Astrocyte of the cerebellum (primary cell): ENCODE data around the gene FOXL2.

Experiments
- DNase-seq: peaks from one replicate; pipeline ENCODE4 v3.0.0-alpha.2; 2011; ENCODE audit warnings: low read depth
- H3K4me3 ChIP-seq: 2 replicates; pipeline ENCODE4 v1.5.1; 2011; ENCODE audit warnings: mild to moderate bottlenecking, low read depth, low read length, moderate library complexity
- in situ Hi-C: cut with HindIII; loops from 2 replicates; pipeline ENCODE4 v1.10.0; 2017; ENCODE audit warnings: low sequenced_read_pairs
- TF ChIP-seq, protein P1 (sequence below): IDR thresholded peaks from 2 replicates; pipeline ENCODE4 v1.5.1; 2012; ENCODE audit warnings: low read length, low read depth, moderate library complexity, mild to moderate bottlenecking; ENCODE audit errors: missing control alignments

FOXL2 gene

DNA sequence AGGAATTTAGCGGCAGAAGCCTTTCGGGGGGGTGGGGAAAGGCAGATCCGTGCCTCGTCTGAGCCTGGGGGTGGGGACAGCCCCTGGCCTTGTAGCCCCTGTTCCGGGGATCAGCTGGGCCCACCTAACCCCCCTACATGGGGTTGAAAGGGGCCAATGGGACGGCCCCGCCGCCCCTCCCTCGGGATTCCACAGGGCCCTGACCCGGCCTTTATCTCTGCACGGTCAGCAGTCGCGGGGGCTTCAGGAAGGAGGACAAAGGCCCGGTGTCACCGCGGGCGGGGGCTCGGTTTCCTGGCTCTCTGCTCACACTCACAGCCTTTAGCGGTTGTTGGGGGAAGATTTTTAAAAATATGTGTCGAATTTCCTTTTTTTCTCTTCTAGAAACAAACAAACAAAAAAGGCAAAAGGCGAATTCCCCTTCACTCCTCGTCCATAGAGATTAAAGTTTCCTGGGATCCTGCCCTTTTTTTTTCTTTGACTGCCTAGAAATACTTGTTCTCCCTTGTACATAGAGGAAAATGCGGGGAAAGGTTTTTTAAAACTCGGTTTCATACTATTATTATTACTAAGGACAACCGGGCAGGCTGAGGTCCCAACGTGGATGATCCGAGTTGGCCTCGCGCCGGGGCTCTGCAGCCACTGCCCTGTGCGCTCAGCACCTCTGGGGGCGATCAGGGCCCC is 7.9 kb downstream of the FOXL2 start:
- in situ Hi-C loops, result no loop called here
- no peak for DNase-seq
- H3K4me3 ChIP-seq, result no peak overlapping the region
- TF ChIP-seq, protein P1, sequence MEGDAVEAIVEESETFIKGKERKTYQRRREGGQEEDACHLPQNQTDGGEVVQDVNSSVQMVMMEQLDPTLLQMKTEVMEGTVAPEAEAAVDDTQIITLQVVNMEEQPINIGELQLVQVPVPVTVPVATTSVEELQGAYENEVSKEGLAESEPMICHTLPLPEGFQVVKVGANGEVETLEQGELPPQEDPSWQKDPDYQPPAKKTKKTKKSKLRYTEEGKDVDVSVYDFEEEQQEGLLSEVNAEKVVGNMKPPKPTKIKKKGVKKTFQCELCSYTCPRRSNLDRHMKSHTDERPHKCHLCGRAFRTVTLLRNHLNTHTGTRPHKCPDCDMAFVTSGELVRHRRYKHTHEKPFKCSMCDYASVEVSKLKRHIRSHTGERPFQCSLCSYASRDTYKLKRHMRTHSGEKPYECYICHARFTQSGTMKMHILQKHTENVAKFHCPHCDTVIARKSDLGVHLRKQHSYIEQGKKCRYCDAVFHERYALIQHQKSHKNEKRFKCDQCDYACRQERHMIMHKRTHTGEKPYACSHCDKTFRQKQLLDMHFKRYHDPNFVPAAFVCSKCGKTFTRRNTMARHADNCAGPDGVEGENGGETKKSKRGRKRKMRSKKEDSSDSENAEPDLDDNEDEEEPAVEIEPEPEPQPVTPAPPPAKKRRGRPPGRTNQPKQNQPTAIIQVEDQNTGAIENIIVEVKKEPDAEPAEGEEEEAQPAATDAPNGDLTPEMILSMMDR, result no peak

DNA sequence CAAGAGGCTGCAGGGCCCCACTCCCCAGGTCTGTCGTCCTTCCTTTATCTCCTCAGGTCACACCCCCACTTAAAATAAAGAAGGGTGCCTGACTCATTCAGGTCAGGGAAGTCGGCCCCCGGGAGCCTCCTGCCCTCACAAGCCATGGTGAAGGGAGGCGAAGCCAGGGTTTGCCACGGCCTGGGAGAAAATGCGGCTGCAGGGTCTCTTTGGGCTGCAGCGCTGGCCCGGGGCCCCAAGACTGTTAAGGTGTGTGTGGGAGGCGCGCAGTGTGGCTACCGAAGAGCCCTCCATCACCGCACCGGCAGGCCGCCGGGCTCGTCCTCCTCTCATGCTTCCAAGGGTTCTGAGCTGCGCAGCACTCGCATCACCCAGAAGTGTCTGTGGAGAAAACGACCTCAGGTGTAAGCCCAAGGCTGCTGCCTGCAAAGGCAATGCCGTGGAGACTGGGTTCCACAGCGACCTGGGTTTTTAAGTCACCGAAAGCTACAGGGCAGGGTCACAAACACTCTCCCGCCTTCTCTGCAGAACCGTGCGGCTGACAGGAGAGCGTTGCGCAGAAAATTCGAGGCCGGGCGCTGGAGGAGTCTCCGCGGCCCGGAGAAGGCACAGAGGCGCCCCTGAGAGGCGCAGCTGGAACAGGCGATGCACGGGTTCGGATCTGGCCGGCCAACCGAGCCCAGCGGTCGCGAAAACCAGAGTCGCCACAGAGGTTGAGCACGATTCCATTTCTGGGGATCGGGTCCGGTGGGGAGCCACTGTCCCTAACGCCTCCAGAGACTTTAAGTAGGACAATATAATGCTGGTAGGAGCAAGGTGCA is 8.7 kb downstream of the FOXL2 start:
- DNase-seq, result no peak
- TF ChIP-seq, protein P1, result no peak

DNA sequence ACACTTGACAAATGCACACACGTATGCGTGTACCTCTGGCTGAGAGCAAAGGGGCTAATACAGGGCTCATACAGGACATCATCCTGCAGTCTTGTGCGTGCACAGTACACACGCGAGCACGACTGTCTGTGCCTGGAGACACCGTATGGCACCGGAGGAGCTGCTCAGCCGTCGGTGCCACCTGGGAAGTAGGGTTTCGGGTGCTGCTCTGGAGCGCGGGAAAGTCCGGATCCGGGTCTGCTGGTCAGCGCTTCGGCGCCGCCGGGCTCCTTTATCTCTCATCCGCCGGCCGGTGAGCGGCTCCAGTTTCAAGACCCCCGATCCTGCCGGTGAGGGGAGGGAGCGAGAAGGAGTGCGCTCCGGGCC is 9.3 kb downstream of the FOXL2 start:
- TF ChIP-seq, protein P1, result no peak
- in situ Hi-C loops, result no loop called here
- no peak for DNase-seq
- H3K4me3 ChIP-seq, result no peak overlapping the region

More for the DNA sequence above, 8.7 kb downstream of the FOXL2 start:
- in situ Hi-C loops, result no loop called here
- no peak overlapping the region for H3K4me3 ChIP-seq

DNA sequence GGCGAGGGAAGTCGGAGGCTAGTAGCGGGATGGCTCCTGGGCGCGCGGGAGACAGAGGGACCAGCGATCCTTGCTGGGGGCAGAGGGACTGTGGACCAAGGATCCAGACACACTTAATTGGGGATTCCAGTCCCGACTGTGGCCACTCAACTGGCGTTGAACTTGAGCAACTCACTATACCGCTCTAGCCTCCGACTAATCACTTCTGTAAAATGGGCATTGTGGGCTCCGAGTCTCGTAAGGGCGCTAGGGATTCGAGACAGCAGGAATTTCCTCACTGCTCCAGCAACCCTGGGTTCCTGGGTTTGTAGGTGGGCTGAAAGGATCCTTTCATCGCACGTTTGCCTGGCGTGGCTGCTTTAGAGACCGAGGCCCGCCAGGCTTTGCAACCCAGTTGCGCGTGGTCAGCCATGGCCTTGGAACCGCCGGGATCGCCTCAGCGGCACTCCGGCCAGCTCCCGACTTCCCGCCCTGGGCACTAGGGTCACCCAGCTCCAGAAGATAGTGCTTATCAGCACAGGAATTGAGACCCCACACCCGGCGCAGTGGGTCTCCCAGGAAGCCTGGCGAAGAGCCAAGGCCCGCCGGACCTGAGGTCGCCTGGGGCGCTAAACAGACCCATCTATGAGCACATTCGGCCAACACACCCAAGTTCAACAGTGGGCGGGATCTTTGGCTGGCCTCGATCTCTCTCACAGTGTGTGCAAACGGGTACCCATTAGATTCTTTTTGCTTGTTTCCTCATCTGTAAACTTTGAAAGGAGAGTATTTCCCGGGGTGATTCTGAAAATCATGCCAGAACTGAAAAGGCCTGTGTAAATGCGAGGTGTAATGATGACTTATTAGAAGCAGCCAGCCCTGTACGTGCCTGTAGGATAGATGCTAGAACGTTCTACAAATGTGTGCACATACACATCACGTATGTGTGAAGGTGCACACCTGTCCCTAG is 9.9 kb downstream of the FOXL2 start:
- in situ Hi-C loops, result no loop called here
- peak overlapping the region; percentile 42 for H3K4me3 ChIP-seq
- TF ChIP-seq, protein P1, result no peak
- no peak for DNase-seq

DNA sequence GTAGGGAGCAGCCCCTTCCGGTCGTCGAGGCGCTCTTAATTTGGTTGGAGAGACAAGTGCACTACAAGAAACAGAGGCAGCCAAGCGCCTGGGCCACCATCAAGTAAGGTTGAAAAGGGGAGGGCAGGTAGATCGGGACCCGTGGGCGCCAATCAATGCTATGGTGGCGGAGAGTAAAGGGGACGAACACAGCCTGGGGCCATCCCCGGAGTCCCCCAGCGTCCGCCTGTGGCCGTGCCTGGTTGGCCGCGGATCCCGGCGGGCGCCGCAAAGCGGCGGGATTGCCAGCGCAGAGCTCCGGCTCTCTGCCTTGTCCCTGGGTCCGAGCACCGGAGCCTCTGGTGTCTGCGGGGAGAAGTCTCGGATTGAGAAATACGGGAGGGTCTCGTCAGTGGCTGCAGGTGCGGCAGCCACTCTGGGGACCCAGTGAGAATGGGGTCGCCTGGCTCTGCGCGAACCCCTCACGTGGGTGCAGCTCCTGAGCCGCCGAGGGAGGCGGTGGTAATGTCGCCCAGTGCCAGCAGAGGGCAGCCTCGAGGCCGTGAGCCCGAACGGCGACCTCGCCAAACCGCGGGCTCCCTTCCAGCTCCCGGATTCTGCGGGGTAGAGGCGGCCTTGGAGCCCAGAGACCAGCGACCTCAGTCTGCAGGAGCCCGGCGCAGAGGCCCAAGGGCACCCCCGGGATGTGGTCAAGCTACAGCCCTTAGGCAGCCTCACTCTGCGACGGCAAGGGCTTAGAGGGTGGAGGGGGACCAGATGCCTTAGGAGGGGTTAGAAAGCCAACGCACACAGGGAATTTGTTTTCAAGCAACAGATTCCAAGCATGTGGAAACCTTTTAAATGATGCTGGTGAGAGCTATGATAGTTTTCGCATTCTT is 10.8 kb downstream of the FOXL2 start:
- TF ChIP-seq, protein P1, result peak; percentile 80
- H3K4me3 ChIP-seq, result peak overlapping the region; percentile 42
- in situ Hi-C loops, result no loop called here
- no peak for DNase-seq
